Chondrocyte (in vitro differentiated cells): ENCODE results near the gene PHKG2. TPM values are rescaled to one million over a fixed set of nuclear protein-coding genes. Genes with fewer than 3 reads are reported as not detected.
A peak's percentile ranks its signal among the peaks of the same experiment; 100 is the strongest.

Experiments
- DNase-seq: peaks from one replicate; pipeline ENCODE4 v3.0.0; 2021; ENCODE audit warnings: mixed read lengths, low spot score
- H3K27ac Mint-ChIP-seq: one replicate; pipeline ENCODE4 v1.8.0; 2021; ENCODE audit warnings: mild to moderate bottlenecking, moderate library complexity, mixed read lengths; ENCODE audit not compliant: unreplicated experiment
- H3K27me3 Mint-ChIP-seq: 2 replicates; pipeline ENCODE4 v1.8.0; 2021; ENCODE audit warnings: low read depth, mixed read lengths
- H3K36me3 Mint-ChIP-seq: 2 replicates; pipeline ENCODE4 v1.8.0; 2021; ENCODE audit warnings: low read depth, mixed read lengths
- H3K4me1 Mint-ChIP-seq: 2 replicates; pipeline ENCODE4 v1.8.0; 2021; ENCODE audit warnings: low read depth, mild to moderate bottlenecking, mixed read lengths
- H3K4me3 Mint-ChIP-seq: one replicate; pipeline ENCODE4 v1.8.0; 2021; ENCODE audit warnings: mild to moderate bottlenecking, moderate library complexity, mixed read lengths; ENCODE audit not compliant: unreplicated experiment
- H3K9me3 Mint-ChIP-seq: 2 replicates; pipeline ENCODE4 v1.8.0; 2021; ENCODE audit warnings: low read depth, mixed read lengths
- CTCF ChIP-seq: fragments of 200-600 bp; sonication (generic); IDR thresholded peaks from 2 replicates; pipeline ENCODE4 v1.5.0; 2021; ENCODE audit warnings: antibody characterized with exemption, mild to moderate bottlenecking, moderate library complexity
- total RNA-seq: library from RNA; stranded (reverse); gene quantifications from 3 replicates; pipeline ENCODE4 v1.2.1, GENCODE V29; 2021

Gene PHKG2
- total RNA-seq, 1 donor from 2014 or later = 19.0 TPM

DNA sequence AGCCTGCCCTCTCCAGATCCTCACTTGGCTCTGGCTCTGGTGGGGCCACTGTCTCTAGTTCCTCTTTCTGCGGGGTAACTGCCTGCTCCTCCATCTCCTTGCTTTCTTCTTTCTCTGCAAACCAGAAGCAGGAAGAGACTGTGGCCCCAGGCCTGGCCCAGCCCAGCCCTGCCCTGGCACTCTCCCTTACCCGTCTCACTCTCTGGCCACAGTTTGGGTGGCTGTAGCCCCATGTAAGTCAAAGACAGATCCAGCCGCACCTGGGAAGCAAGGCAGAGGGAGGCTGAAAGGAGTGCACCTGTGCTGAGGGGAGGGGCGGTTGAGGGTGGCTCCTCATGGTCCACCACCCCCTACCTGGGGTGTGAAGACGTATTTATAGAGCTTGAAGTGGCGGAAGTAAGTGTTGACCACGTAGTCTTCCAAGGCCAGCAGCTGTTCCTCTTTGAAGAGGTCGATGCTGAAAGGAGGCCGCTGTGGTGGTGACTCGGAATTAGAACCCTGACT, 10.8 kb downstream of the PHKG2 start:
- no peaks in the 10 kb centered on the region for H3K9me3 Mint-ChIP-seq
- H3K27ac Mint-ChIP-seq = no peak overlapping the region
- DNase-seq = no peak
- no peaks in the 10 kb centered on the region for H3K27me3 Mint-ChIP-seq
- peaks cover 5% of the 10 kb centered on the region for H3K36me3 Mint-ChIP-seq
- peaks cover 29% of the 10 kb centered on the region for H3K4me1 Mint-ChIP-seq
- no peak for TF ChIP-seq CTCF
- no peak overlapping the region for H3K4me3 Mint-ChIP-seq

DNA sequence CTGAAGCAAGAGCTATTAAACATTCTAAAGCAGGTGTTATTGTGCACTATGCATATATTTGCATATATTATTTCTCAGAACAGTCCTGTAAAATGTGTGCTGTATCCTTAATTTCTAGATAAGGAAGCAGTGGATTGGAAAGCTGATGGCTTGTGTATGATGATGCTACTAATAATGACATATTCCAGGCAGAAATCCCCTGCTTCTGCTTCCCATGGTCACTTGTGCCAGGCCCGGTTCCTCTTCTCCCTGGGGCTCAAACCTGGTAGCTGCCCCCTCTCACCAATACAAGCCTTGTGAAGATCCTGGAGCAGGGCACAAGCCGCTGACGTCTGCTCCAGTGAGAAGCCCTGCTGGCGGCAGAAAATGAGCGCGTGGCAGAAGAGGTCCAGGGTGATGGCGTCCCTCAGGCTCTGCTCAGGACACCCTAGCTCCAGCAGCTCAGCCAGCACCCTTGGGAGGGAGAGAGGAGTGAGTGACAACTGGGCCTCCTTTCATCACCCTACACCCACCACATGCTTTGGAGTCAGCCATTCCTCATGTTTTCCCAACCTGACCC, 11.9 kb downstream of the PHKG2 start:
- no peaks in the 10 kb centered on the region for H3K9me3 Mint-ChIP-seq
- H3K36me3 Mint-ChIP-seq = peaks cover 5% of the 10 kb centered on the region
- DNase-seq = no peak
- no peak overlapping the region for H3K4me3 Mint-ChIP-seq
- H3K4me1 Mint-ChIP-seq = peaks cover 30% of the 10 kb centered on the region
- TF ChIP-seq CTCF = no peak
- peak overlapping the region; percentile 49 for H3K27ac Mint-ChIP-seq
- H3K27me3 Mint-ChIP-seq = no peaks in the 10 kb centered on the region

DNA sequence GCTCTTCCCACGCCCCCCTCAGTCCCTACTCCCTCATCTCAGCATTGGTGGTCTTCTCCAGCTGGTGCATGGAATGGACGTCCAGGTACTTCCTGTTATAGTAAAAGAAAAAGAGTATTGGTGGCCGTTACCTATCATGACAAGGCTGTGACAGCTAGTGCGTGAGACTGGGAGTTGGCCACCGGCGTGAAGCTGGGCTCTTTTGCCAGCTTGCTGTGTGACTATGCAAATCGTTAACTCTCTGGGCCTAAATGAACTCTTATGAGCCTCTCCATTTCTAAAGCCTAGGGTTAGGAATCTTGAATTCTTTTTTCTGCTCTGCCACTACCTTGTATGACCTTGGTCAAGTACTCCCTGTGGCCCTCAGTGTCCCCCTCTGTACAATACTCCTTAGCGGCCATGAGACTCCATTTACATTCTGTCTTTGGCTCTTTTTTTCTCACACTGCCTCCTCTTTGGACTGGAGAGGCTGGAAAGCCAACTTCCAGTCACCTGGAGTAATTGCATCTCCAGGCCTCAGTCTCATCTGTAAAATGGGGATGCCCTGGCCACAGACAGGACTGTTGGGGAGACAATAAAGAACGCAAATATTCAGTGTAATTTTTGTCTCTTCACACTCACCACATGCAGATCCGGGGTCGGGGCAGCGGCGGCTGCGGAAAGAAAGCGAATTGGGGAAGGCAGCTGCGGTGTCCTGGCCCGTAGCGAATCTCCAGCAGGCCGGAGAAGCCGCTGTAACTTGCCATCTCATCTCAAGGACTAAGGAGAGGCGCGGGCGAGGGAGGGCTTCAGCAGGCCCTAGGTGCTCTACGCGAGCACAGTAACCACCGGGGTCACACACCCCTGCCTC, 12.6 kb downstream of the PHKG2 start:
- H3K4me3 Mint-ChIP-seq = peak overlapping the region; percentile 87
- DNase-seq = no peak
- H3K4me1 Mint-ChIP-seq = peaks cover 30% of the 10 kb centered on the region
- H3K27ac Mint-ChIP-seq = peak overlapping the region; percentile 96
- H3K36me3 Mint-ChIP-seq = peaks cover 9% of the 10 kb centered on the region
- no peaks in the 10 kb centered on the region for H3K9me3 Mint-ChIP-seq
- H3K27me3 Mint-ChIP-seq = no peaks in the 10 kb centered on the region
- no peak for TF ChIP-seq CTCF

- peak; percentile 92 for DNase-seq
- peaks cover 30% of the 10 kb centered on the region for H3K4me1 Mint-ChIP-seq
- H3K36me3 Mint-ChIP-seq = peaks cover 7% of the 10 kb centered on the region
- H3K27me3 Mint-ChIP-seq = no peaks in the 10 kb centered on the region
- peak overlapping the region; percentile 96 for H3K27ac Mint-ChIP-seq
- TF ChIP-seq CTCF = no peak
- H3K9me3 Mint-ChIP-seq = no peaks in the 10 kb centered on the region
- H3K4me3 Mint-ChIP-seq = peak overlapping the region; percentile 87
These were observed 13.3 kb downstream of the PHKG2 start for GRCh38 chr16:30761427-30761927.
